SK-N-DZ (cell line): ENCODE results near the gene CLCF1. TPM values are rescaled to one million over a fixed set of nuclear protein-coding genes. Genes with fewer than 3 reads are reported as not detected.
A peak's percentile ranks its signal among the peaks of the same experiment; 100 is the strongest.

ENCODE experiments used
- DNase-seq: peaks from one replicate; pipeline ENCODE4 v3.0.0-alpha.2; 2015; ENCODE audit warnings: low spot score
- polyA plus RNA-seq, 2 experiments: library from polyadenylated mRNA; depleted of rRNA; stranded (reverse); fragments of >200 nt; gene quantifications; 2 replicates each; pipeline ENCODE4 v1.2.3, GENCODE V29; 2014

CLCF1 gene
- polyA plus RNA-seq (2014; cell fraction: cytosol; rRNA removed): 0.12 and 0.21 TPM in 2 replicates
- polyA plus RNA-seq (2014; cell fraction: nucleus; rRNA removed): 1.4 TPM in 1 of 2 replicates, not detected in the other

- DNase-seq: no peak
These were observed at the start of gene CLCF1 for GRCh38 chr11:67372993-67373647. CLCF1 (minus strand) TSS chr11:67373598; CDS start chr11:67373539, 59 bp downstream.

DNA sequence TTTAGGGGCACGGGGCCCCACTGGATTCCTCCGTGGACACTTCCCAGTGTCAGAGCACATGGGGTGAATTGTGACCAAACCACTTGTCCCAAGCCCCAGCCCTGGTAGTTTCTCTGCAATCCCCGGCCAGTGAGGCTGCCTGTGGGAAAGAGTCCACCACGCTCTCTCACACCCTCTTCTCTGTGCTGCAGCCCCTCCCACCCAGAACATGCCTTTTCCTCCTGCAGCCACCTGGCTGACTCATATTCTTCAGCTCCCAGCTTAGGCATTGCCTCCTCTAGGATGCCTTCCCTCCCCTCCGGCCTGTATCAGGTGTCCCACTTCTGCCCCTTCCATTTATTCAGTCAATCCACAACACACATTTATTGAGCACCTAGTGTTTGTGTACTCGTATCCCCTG, 49.5 kb upstream of the CLCF1 start:
- no peak for DNase-seq

GRCh38 chr11:67421430-67422031, 48.1 kb upstream of the CLCF1 start:
- DNase-seq: no peak

DNA sequence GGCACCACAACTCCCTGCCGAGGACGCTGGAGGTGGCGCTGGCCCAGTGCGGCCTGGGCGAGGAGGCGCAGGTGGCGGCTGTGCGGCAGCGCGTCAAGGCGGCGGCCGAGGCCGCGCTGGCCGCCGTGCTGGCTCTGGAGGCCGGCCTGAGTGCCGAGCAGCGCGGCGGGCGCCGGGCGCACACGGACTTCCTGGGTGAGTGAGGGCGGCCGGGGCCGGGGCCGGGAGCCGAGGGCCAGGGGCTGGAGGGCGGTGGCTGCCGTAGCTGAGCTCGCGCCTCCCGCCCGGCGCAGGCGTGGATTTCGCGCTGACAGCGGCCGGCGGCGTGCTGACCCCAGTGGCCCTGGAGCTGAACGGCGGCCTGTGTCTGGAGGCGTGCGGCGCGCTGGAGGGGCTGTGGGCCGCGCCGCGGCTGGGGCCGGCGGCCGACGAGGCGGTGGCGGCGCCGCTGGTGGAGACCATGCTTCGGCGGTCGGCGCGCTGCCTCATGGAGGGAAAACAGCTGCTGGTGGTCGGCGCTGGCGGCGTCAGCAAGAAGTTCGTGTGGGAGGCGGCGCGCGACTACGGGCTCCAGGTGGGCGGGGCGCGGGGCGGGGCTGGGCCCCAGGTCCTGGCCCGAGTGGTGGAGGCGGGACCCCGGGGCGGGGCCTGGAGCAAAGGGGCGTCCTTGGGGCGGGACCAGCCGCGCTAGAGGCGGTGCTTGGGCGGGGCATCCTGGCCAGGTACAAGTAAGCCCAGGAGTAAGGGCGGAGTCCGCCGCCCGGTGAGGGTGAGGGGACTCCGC, 47.4 kb upstream of the CLCF1 start:
- peak; percentile 89 for DNase-seq

GRCh38 chr11:67420147-67420645, 46.8 kb upstream of the CLCF1 start:
- DNase-seq: no peak

DNA sequence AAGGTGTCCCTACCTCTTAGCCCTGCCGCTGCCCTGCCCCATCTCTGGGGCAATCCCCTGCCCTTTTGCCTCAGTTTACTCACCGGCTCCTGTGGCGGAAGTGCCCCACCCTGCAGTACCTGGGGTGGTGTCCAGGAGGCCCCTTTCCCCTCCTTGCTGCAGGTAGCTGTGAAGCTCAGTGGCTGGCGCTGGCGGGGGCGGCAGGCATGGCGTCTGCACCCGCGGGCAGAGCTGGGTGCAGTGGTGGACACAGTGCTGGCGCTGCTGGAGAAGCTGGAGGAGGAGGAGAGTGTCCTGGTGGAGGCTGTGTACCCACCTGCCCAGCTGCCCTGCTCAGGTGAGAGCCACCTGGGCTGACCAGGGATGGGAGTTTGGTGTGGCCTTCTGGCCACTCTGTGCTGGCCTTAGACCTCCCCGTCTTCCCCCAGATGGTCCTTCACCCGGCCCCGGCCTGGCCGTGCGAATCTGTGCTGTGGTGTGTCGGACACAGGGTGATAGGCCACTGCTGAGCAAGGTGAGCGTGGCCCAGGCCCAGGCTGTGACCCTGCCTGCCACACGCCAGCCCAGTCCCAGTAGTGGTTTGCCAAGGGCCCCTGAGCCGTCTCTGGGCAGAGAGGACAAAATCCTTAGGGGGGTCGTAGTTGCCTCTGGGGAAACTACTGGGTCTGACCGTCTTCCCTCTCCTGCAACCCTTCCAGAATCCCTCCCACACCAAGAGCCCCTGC, 46.1 kb upstream of the CLCF1 start:
- no peak for DNase-seq

- DNase-seq: no peak
These were observed 45.3 kb upstream of the CLCF1 start for GRCh38 chr11:67418476-67419281.

DNA sequence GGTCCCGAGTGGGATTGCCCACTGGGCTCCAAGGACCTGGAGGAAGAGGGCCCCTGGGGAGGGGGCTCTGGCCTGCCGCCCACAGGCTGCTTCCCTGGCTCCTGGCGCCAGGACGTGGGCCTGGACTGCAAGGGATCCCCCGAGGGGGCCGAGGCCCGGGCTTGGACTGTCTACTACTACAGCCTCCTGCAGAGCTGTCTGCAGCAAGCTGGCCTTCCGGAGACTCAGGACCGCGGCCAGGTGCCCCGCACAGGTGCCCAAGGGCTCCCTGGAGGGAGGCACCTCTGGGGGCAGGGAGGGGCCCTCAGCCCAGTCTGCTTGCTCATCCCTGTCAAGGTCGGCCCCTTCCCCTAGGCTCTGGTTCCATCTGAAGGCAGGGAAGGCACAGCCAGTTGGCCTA, 44.0 kb upstream of the CLCF1 start:
- DNase-seq: no peak

- no peak for DNase-seq
These were observed 43.3 kb upstream of the CLCF1 start for GRCh38 chr11:67416416-67417335.

DNA sequence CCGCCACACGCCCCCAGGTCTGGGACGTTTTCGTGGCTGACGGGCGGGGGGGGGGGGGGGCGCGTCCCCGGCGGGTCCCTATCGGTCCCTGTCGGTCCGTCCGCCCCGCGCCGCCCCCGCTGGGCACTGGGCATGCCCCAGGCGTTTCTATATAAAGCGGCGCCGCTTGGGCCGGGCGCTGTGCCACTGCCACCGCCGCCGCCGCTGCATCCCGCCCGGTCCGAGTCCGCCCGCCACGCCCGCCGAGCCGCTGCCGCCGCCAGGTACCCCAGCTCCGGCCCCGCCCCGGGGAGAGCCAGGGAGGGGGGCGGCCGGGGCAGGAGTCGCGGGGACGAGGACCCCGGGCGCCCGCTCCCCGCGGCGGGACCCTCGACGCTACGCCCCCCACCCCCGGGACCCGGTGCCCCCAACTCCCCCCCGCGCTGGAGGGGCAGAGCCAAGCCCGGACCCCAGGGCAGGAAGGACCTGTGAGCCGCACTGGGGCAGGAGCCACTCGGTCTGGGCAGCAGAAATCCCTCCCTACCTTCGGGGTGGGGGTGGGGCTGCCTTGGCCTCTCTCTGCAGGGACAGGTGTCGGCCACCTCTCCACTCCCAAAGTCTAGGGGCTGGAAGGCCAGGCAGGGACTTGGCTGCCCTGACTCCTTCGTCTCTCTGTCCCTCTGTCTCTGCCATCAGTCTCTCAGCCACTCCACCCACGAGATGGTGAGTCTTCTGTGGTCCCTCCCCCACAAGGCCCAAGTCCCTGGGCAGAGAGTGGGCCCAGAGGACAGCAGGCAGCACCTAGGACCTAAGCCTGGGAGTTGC, 42.3 kb upstream of the CLCF1 start, which contains the start of gene CARNS1:
Gene CARNS1, plus strand, starts transcription at position 178 of the 804 bp plus-strand sequence. Its CDS starts 522 bp downstream, at position 700.
- no peak for DNase-seq

DNA sequence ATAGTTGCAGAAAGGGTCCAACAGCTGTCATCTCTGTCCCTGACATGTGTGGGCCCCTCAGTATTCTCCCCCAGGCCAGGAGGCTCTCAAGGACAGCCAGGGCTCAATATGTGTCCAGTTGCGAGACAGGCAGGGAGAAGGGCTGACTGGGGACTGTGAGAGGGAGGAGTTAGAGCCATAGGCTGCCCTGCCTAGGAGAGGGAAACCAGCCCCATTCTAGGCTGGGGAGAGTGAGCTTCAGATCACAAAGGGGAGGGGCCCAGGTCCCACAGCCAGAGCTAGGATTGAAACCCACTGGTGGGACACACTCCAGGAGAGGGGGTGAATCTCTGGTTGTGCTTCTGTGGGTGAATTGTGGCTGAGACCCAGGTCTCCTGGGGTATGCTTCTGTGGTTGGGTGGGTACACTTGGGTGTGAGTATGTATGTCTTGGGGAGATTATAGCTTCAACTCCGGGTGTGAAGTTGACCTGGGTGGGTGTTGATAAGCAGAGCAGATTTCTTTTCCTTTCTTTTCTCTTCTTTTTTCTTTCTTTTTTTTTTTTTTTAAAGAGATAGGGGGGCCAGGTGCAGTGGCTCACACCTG, 40.0 kb upstream of the CLCF1 start:
- no peak for DNase-seq

DNA sequence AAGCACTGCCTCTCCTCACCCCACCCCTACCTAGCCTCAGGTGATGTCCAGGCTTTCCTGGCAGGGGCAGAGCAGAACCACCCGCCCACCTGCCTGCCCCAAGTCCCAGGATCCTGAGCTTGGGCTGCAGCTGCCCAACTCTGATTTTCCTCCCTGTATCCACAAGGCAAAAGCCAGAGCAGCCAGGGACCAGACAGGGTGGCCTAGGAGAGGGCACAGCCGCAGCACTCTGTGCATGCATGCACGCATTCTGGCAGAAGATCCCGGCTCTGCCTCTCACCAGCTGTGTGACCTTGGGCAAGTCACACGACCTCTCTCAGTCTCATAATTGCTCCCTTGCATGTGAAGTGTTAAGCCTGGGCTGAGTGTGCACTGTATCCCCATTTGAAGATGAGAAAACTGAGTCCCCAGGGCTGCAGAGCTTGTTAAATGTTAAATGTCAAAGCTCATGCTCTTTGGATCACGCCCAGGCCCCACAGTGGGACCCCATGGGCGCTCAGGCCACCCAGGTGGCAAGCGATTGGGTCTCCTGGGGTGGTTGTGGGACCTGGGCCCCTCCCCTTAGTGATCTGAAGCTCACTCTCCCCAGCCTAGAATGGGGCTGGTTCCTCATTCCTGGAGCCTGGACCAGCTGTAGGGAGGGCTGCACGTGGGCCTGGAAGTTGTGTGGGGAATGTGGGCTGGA, 39.2 kb upstream of the CLCF1 start:
- no peak for DNase-seq

GRCh38 chr11:67411785-67412152, 38.4 kb upstream of the CLCF1 start:
- DNase-seq: no peak

- no peak for DNase-seq
These were observed 37.8 kb upstream of the CLCF1 start for GRCh38 chr11:67410984-67411784.

- no peak for DNase-seq
These were observed 37.0 kb upstream of the CLCF1 start for GRCh38 chr11:67410369-67410831.

GRCh38 chr11:67409781-67410368, 36.5 kb upstream of the CLCF1 start:
- DNase-seq: no peak
